IgD-negative memory B cell (primary cell): ENCODE results near the gene RPIA. TPM values are rescaled to one million over a fixed set of nuclear protein-coding genes. Genes with fewer than 3 reads are reported as not detected.

Experiments used
- H3K27ac Mint-ChIP-seq, 3 donors: one replicate each; pipeline ENCODE4 v1.8.0; 2020 to 2022; ENCODE audit warnings: mild to moderate bottlenecking in 3 of 3, mixed read lengths in 3 of 3, moderate library complexity in 1 of 3
- H3K27me3 Mint-ChIP-seq: one replicate; pipeline ENCODE4 v1.8.0; 2021; ENCODE audit warnings: mixed read lengths
- H3K36me3 Mint-ChIP-seq: one replicate; pipeline ENCODE4 v1.8.0; 2020; ENCODE audit warnings: mild to moderate bottlenecking, mixed read lengths
- H3K4me1 Mint-ChIP-seq, 3 donors: one replicate each; pipeline ENCODE4 v1.8.0; 2020 to 2022; ENCODE audit warnings: mixed read lengths in 3 of 3, mild to moderate bottlenecking in 1 of 3
- H3K4me3 Mint-ChIP-seq, 4 donors: one replicate each; pipeline ENCODE4 v1.8.0; 2020 to 2022; ENCODE audit warnings: mild to moderate bottlenecking in 4 of 4, mixed read lengths in 4 of 4, moderate library complexity in 3 of 4
- H3K9me3 Mint-ChIP-seq, 3 donors: one replicate each; pipeline ENCODE4 v1.8.0; 2020 to 2021; ENCODE audit warnings: mixed read lengths in 3 of 3, mild to moderate bottlenecking in 1 of 3
- polyA plus RNA-seq: library from polyadenylated mRNA; unstranded; fragments of 300-500 nt; fragmentation: Illumina TruSeq; gene quantifications from one replicate; pipeline ENCODE4 v1.2.3, GENCODE V29; 2021

RPIA gene
- polyA plus RNA-seq, 1 donor from 2014 or later = 42.7 TPM

DNA sequence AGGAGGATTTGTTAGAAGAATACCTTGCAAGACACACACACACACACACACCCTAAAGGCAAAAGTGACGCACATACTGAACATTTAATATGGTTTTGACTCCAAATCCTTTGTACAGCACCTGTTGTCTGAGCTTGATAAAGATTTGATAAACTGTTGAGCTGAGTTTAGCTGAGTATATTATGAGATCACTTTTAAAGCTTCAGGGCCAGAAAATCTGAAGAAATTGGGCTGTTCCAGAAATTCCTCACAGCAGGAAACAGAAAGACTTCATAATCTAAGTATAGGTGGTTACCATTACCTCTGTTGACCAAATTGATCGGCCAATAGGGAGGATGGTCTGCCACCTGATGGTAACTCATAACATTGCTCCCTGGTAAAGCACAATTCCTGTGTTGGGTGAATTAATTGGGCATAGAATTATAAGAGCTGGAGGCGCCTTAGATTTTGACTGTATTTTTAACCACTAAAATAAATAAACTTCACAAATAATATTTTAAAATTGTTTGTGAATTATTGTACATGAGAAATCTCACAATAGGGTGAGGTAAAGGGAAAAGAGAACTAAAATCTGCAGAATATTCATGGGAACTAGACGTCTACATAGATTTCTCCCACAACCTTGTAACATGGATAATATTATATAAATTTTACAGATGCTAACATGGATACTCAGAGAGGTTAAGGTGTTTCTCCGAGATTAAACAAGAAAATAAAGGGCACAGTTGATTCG lies 21.8 kb upstream of the RPIA start:
- Mint-ChIP-seq H3K9me3 (no peaks in the 10 kb centered on the region), H3K4me3 (no peak overlapping the region), H3K27ac (no peak overlapping the region), H3K36me3 (peaks cover under 1% of the 10 kb centered on the region), H3K27me3 (no peaks in the 10 kb centered on the region), H3K4me1 (peaks cover 3 to 7% (median 5%) of the 10 kb centered on the region in 3 donors)

DNA sequence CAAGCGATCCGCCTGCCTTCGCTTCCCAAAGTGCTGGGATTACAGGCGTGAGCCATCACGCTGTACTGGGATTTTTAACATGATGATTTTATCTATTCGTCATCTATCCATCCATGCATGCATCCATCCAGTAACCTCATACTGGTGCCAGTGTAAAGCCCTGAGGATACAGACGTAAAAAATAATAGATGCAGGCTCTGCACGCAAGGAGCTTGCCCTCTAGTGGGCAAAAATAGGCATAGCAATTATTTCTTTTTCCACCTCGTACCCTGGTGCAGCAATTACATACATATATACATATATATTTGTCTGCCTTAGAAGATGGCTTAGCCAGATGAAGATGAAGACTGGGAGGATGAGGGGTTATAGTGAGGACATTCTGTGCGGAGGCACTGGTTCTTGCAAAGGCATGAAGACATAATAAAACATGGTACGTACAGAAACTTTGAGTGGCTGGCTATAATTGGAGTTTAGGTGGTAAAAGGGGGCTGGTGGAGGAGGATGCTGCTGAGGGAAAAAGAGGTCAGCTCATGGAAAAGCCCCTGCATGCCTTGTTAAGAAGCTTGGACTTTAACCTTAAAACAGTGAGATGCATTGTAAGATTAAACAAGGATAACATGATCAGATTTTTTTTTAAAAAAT lies 19.6 kb upstream of the RPIA start:
- Mint-ChIP-seq H3K4me3 (no peak overlapping the region), H3K27ac (peak overlapping the region in 1 of 3 donors; percentile 57), H3K27me3 (no peaks in the 10 kb centered on the region), H3K4me1 (peaks cover 3 to 7% (median 5%) of the 10 kb centered on the region in 3 donors), H3K36me3 (peaks cover 2% of the 10 kb centered on the region), H3K9me3 (no peaks in the 10 kb centered on the region)

DNA sequence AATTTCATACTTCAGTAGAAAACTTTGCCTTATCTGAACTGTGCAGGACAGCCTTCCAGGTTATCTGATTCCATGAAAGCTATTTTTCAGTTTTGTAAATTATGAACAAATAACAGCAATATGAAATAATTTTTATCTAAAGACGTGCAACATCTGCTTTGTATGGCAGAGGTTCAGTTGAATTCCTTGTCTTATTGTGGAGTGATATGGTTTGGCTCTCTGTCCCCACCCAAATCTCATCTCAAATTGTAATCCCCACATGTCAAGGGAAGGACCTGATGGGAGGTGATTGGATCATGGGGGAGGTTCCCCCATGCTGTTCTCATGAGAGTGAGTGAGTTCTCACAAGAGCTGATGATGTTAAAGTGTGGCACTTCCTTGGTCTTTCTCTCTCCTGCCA lies 18.1 kb upstream of the RPIA start:
- no peaks in the 10 kb centered on the region for H3K9me3 Mint-ChIP-seq

DNA sequence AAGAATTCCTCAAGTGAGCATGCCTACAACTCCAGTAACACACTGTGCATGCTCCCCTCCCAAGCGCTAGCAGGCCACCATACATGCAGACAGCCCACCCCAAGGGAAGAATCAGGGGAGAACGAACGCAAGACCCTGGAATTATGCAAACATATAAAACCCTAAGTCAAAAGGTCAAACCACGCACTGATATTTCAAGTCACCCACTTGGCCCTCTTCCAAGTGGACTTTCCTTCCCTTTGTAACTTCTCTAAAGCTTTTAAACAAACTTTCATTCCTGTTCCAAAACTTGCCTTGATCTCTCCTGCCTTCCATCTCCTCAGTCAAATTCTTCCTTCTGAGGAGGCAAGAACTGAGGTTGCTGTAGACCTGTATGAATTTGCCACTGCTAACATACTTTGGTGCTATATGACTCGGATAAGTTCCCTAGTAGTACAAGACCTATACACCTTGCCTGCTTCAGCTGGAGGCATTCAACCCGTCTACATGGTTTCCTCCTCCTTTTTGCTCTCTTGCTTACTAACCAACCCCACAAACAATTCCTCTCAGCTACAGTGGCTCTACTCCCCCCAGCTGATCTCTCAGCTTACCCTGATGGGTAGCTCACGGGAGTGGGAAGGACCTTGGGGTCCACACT lies 11.1 kb upstream of the RPIA start:
- Mint-ChIP-seq H3K27me3 (peaks cover 2% of the 10 kb centered on the region), H3K4me1 (no peaks in the 10 kb centered on the region), H3K4me3 (no peak overlapping the region), H3K36me3 (peaks cover 7% of the 10 kb centered on the region), H3K27ac (no peak overlapping the region), H3K9me3 (peaks cover 0 to 13% (median 4%) of the 10 kb centered on the region in 3 donors)

More for the DNA sequence above, 18.1 kb upstream of the RPIA start:
- Mint-ChIP-seq H3K27me3 (no peaks in the 10 kb centered on the region), H3K36me3 (peaks cover 2% of the 10 kb centered on the region), H3K4me3 (no peak overlapping the region), H3K27ac (no peak overlapping the region), H3K4me1 (peaks cover 3 to 6% (median 5%) of the 10 kb centered on the region in 3 donors)

- Mint-ChIP-seq H3K27ac (no peak overlapping the region), H3K27me3 (peaks cover 2% of the 10 kb centered on the region), H3K9me3 (peaks cover 0 to 13% (median 4%) of the 10 kb centered on the region in 3 donors), H3K4me1 (no peaks in the 10 kb centered on the region), H3K36me3 (peaks cover 7% of the 10 kb centered on the region), H3K4me3 (no peak overlapping the region)
These were observed 10.6 kb upstream of the RPIA start for GRCh38 chr2:88680916-88681315.

DNA sequence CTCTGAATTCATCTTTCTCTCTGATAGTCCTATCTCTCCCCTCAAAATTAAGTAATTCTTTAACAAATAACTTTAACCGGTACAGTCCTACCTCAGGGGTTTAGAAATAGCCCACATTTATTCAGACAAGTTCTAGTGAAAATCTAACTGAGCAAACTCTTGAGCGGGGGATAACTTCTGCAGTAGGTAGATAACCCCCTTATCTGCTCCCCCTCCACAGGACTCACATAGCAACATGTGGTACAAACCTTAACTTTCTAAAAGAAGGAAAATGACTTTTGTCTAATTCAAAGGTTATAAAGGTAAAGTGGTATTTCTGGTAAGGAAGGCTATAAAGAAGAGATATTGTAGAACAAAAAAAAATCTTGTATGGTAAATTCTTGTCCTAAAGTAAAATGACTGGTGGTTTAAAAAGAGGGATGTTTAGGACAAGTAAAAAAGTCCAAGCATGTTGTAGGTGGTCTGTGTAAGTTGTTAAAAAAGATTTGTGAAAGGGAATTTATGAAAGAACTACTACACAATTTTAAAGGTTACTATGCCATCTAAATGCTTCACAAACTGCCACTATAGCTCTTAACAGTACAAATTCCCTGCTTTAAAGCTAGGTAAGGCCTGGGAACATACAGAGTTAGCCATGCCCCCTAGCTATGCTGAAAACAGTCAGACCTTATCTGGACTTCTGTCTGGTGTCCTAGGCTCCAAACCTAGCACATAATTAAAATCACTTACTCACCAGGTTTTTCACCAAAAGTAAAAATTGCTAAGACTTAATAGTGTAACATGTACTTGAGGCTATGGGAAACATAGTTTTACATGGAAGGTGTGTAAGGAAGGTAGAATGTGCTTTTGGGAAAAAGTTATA lies 8.1 kb upstream of the RPIA start:
- no peak overlapping the region for H3K4me3 Mint-ChIP-seq
- peaks cover 2% of the 10 kb centered on the region for H3K27me3 Mint-ChIP-seq
- H3K36me3 Mint-ChIP-seq = peaks cover 5% of the 10 kb centered on the region
- peaks cover 0 to 13% (median 4%) of the 10 kb centered on the region in 3 donors for H3K9me3 Mint-ChIP-seq
- H3K4me1 Mint-ChIP-seq = peaks cover 0 to 9% (median 9%) of the 10 kb centered on the region in 3 donors
- peak overlapping the region in 1 of 3 donors; percentile 13 for H3K27ac Mint-ChIP-seq

DNA sequence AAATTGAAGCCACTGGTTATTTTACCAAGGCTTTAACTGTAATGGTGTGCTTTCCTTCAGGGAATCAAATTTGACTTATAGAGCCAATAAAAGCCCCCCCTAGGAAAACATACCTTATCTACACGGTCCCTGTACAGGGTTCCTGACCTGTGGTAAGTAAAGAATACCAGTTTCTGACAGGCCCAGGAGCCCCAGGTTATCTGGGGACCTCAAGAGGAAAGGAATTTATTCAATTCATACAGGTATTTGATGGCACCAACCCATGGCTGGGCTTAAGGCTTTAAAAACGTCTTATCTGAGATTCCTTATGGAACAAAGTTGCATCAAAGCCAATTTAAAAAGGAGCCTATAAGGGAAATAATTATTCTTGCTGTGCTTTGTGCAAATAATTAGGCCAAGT lies 7.0 kb upstream of the RPIA start:
- Mint-ChIP-seq H3K27ac (no peak overlapping the region), H3K4me3 (no peak overlapping the region), H3K4me1 (peaks cover 0 to 13% (median 12%) of the 10 kb centered on the region in 3 donors), H3K9me3 (peaks cover 0 to 13% (median 4%) of the 10 kb centered on the region in 3 donors), H3K27me3 (peaks cover 2% of the 10 kb centered on the region), H3K36me3 (peaks cover 5% of the 10 kb centered on the region)

DNA sequence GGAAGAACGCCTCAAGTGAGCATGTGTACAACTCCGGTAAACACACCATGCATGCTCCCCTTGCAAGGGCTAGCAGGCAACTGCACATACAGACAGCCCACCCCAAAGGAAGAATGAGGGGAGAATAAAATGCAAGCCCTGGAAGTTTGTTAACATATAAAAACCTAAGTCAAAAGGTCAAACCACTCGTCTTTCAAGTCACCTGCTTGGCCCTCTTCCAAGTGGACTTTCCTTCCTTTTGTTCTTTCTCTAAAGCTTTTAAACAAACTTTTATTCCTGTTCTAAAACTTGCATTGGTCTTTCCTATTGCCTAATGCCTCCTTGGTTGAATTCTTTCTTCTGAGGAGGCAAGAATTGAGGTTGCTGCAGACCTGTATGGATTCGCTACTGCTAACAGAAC lies 5.2 kb upstream of the RPIA start:
- peaks cover 0 to 13% (median 4%) of the 10 kb centered on the region in 3 donors for H3K9me3 Mint-ChIP-seq

GRCh38 chr2:88687384-88687783 lies 4.1 kb upstream of the RPIA start:
- Mint-ChIP-seq H3K27ac (no peak overlapping the region), H3K4me3 (peak overlapping the region in 1 of 4 donors; percentile 14), H3K9me3 (peaks cover 0 to 13% (median 4%) of the 10 kb centered on the region in 3 donors), H3K36me3 (peaks cover 5% of the 10 kb centered on the region), H3K4me1 (peaks cover 12 to 31% (median 30%) of the 10 kb centered on the region in 3 donors), H3K27me3 (no peaks in the 10 kb centered on the region)

More for the DNA sequence above, 5.2 kb upstream of the RPIA start:
- H3K4me1 Mint-ChIP-seq = peaks cover 8 to 25% (median 23%) of the 10 kb centered on the region in 3 donors
- no peak overlapping the region for H3K27ac Mint-ChIP-seq
- no peaks in the 10 kb centered on the region for H3K27me3 Mint-ChIP-seq
- no peak overlapping the region for H3K4me3 Mint-ChIP-seq
- H3K36me3 Mint-ChIP-seq = peaks cover 5% of the 10 kb centered on the region

GRCh38 chr2:88690591-88691338 lies 708 bp upstream of the RPIA start:
- peaks cover 25 to 55% (median 45%) of the 10 kb centered on the region in 3 donors for H3K4me1 Mint-ChIP-seq
- H3K27me3 Mint-ChIP-seq = no peaks in the 10 kb centered on the region
- no peaks in the 10 kb centered on the region for H3K36me3 Mint-ChIP-seq
- H3K27ac Mint-ChIP-seq = peak overlapping the region; percentile 86 to 99 (median 88)
- H3K4me3 Mint-ChIP-seq = peak overlapping the region; percentile 92 to 99 (median 98)
- H3K9me3 Mint-ChIP-seq = no peaks in the 10 kb centered on the region

DNA sequence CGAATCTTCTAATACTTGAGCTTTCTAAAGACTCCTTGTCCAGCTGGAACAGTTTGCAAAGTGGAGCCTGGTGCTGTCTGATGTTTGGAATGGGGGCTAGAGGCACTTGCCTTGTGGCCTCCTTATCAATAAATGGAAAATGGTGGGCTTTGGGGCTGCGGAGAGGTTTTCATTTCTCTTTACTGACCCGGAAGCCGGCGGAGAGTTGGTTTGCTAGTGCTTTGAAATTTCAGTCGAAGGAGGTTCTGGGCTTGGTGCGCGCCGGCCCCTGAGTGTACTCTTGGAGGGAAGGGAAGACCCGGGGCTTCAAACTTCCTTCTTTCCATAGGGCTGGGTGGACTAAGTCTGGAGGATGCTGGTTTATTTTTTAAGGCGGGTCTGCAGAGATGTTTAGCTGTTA lies 714 bp downstream of the RPIA start:
- H3K4me3 Mint-ChIP-seq = peak overlapping the region; percentile 92 to 99 (median 98)

GRCh38 chr2:88693911-88694414 lies 2.5 kb downstream of the RPIA start:
- no peaks in the 10 kb centered on the region for H3K9me3 Mint-ChIP-seq
- peaks cover 28 to 50% (median 40%) of the 10 kb centered on the region in 3 donors for H3K4me1 Mint-ChIP-seq
- H3K36me3 Mint-ChIP-seq = no peaks in the 10 kb centered on the region
- peak overlapping the region in 1 of 4 donors; percentile 96 for H3K4me3 Mint-ChIP-seq
- no peaks in the 10 kb centered on the region for H3K27me3 Mint-ChIP-seq
- peak overlapping the region in 1 of 3 donors; percentile 35 for H3K27ac Mint-ChIP-seq

More for the DNA sequence above, 714 bp downstream of the RPIA start:
- no peaks in the 10 kb centered on the region for H3K27me3 Mint-ChIP-seq
- no peaks in the 10 kb centered on the region for H3K9me3 Mint-ChIP-seq
- H3K36me3 Mint-ChIP-seq = no peaks in the 10 kb centered on the region
- peak overlapping the region; percentile 82 to 99 (median 85) for H3K27ac Mint-ChIP-seq
- H3K4me1 Mint-ChIP-seq = peaks cover 28 to 56% (median 42%) of the 10 kb centered on the region in 3 donors

GRCh38 chr2:88696611-88697010 lies 5.1 kb downstream of the RPIA start:
- no peaks in the 10 kb centered on the region for H3K27me3 Mint-ChIP-seq
- no peak overlapping the region for H3K27ac Mint-ChIP-seq
- H3K4me3 Mint-ChIP-seq = no peak overlapping the region
- peaks cover 4% of the 10 kb centered on the region for H3K36me3 Mint-ChIP-seq
- peaks cover 20 to 36% (median 23%) of the 10 kb centered on the region in 3 donors for H3K4me1 Mint-ChIP-seq
- H3K9me3 Mint-ChIP-seq = no peaks in the 10 kb centered on the region
